Central memory CD4-positive, alpha-beta T cell (primary cell): ENCODE results near the gene FOXO1.

Source experiments
- DNase-seq: peaks from one replicate; pipeline ENCODE4 v3.0.0; 2022

Gene FOXO1

DNA sequence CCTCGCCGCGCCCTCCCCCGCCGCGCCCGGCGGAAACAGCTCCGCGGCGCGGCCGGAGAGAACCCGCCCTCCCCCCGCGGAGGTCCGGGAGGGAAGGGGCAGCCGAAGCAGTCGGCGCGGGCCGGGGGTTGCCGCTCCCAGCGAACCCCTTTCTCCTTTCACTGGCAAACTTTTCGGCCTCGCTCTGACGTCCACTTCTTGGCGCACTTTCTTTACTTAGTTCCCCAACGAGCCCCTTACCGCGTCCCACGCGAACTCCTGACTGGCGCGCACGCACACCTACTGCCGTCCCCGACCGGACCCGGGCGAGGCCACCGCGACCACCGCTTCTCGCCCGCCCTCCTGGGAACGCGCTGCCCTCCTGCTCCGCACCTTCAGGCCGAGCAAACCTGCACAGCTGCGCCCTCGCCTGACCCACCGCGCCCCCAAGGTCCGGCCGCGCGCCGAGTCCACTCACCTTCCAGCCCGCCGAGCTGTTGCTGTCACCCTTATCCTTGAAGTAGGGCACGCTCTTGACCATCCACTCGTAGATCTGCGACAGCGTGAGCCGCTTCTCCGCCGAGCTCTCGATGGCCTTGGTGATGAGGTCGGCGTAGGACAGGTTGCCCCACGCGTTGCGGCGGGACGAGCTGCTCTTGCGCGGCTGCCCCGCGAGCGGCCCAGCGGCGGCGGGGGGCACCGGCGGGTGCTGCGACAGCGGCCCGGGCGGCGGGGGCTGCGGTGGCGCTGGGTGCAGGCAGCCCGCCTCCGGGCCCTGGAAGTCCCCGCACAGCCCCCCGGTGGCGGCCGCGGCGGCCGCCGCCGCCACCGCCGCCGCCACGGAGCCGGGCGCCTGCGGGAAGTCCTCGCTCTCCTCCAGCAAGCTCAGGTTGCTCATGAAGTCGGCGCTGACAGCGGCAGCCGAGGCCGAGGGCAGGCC lies 1.1 kb downstream of the FOXO1 start:
- DNase-seq = peak; percentile 46

DNA sequence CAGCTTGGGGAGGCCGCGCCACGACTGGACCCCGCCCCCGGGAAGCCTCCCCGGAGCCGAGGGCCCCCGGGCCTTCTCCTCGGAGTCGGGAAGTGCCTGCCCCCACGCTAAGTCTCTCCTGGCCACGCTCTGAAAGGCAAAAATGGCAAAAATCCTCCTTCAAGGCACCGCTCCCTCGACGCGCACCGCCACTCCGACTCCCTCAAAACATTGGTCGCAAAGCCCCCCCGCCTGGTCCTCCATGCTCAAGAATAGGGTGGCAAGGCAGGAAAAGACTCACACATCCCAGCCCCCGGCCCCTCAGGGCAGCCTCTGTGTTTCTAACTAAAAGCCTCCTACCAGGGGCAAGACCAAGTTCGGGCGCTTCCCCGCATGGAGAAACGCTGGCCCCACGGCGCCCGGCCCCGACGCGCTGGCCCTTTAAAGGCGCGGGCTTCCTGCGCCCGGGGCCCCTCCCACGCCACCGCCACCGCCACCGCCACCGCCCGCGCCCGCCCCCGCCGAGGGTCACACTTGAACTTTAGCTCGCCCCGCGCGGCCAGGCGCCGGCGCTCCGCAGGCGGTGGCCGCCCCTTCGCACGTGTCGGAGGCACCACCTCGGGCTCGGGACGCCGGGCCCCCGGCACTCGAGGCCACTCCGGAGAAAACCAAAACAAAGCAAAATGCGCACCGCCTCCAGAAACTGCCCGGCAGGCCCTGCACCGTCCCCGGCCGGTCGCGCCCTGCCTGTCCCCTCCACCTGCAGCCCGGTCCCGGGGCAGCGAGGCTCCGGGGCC lies 1.9 kb downstream of the FOXO1 start:
- peak; percentile 50 for DNase-seq

DNA sequence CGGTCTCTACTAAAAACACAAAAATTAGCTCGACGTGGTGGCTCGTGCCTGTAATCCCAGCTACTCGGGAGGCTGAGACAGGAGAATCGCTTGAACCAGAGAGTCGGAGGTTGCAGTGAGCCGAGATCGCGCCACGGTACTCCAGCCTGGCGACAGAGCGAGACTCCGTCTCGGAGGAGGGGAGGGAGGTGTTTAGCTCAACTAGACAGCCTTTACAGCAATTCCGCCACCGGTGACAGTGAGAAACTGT lies 2.4 kb downstream of the FOXO1 start:
- peak; percentile 77 for DNase-seq

DNA sequence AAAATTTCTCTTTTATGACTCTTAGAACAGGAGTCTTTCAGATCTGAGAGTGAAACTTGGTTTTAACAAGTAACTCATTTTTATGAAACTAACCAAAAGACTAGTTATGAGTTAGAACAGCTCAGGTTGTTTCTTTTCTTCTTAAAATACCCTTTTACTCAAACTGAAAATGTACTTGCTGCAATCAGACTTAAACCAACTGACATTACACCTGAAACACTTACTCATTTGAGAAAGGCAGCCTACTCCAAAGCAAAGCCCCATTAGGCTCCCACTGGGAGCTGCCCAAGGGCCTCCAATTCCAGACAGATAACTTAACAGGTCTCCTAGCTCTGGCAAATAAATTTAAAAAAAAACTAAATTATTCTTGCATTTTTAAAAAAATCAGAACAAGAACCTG lies 3.6 kb downstream of the FOXO1 start:
- no peak for DNase-seq

DNA sequence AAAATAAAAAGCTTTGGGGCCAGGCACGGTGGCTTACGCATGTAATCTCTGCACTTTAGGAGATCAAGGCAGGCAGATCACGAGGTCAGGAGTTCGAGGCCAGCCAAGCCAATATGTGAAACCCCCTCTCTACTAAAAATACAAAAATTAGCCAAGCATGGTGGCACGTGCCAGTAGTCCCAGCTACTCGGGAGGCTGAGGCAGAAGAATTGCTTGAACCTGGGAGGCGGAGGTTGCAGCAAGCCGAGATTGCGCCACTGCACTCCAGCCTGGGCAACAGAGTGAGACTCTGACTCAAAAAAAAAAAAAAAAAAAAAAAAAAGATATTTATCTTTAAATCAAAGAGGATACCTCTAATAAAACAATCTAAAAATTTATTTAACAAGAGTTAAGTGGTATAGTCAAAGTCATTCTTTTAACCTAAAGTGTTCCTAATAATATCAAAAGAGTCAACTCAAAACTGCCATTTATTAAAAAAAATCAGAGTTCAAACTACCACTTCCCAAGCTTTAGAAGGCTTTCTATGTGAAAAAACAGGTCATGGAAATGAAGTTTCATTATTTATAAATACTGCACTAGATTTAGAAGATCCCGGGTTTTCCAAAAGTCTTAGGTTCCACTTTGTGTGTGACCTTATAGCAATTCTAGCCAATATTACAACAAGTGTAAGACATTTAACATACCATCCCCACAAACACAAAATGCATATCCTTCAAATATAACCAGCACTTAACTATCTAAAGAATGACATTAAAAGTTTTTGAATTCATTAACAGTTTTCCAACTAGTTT lies 4.4 kb downstream of the FOXO1 start:
- DNase-seq = no peak

DNA sequence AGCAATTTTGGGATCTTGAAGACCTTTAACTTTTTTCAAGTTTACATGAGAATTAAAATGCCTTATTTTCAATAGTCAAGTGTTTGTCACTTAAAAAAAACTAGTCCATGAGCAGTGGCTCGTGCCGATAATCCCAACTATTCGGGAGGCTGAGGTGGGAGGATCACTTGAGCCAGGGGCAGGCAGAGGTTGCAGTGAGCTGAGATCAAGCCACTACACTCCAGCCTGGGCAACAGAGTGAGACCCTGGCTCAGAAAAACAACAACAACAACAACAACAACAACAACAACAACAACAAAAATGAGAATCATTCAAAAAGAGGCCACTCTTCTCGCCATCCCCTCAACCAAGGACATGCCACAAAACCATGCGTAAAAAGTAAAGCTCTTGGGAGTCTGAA lies 5.7 kb downstream of the FOXO1 start:
- no peak for DNase-seq

DNA sequence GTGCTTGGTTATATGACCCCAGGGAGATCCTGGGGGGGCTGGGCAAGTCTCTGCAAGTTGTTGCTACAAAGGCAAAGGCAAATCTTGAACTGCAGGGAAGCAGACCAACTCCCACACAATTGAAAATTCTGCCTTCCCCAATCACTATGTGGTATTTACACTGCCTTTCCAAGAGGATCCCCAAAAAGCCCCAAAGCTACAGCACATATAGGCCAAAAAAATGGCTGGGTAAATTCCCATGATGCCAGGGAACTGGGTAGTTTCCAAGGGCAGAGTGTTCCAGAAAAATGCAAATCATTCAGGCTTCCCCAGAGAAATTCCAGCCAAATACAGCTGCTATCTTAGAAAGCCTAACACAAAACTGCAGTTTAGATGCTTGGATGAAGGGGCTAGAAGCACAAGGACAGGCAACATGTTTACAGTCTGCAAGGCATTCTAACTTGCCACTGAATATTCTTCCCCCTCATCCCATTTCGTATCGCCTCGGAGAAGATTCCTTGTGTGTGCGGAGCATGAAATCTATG lies 6.2 kb downstream of the FOXO1 start:
- no peak for DNase-seq

DNA sequence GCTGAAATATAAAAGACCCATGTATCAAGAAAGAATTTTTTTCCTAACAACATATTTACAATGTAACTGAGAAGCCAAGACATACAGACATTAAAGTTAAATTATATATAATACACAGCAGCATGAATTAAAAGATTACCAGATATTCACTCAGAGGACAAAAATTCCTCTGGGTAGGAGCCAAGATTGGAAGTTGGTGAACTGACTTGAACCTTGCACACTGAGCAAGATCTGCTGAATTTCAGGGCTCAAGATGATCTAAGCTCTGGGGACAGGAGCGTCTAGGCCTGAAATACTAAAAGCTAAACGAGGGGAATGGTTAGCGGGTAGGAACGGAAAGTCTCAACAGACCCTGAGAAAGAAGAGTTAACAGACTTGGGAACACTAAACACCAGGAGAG lies 8.5 kb downstream of the FOXO1 start:
- no peak for DNase-seq

DNA sequence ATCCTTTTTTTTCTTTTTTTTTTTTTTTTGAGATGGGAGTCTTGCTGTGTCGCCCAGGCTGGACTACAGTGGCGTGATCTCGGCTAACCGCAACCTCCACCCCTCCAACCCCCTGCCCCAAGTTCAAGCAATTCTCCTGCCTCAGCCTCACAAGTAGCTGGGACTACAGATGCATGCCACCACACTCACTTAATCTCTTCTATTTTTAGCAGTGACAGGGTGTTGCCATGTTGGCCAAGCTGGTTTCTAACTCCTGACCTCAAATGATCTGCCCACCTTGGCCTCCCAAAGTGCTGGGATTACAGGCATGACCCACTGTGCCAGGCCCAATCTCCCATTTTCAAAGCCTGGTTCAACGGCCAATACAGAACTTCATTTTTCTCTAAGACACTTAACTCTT lies 9.1 kb downstream of the FOXO1 start:
- no peak for DNase-seq

DNA sequence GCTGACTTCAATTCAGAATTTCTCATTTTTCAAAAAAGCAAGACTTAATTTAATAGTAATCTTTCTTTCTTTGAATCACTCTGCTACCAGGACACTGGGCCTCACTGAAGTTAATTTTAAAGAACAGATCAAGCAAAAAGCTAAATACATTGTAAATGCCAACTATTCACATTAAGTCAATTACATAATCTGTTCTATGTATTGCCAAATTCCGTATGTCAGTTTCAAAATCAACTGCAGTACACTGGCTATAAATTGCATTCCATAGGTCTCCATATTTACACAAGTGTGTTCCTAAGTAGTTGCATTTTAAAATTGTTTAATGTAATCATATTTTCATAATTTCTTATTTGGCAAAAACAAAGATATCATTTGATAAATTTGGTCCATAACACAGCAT lies 10.1 kb downstream of the FOXO1 start:
- DNase-seq = no peak

DNA sequence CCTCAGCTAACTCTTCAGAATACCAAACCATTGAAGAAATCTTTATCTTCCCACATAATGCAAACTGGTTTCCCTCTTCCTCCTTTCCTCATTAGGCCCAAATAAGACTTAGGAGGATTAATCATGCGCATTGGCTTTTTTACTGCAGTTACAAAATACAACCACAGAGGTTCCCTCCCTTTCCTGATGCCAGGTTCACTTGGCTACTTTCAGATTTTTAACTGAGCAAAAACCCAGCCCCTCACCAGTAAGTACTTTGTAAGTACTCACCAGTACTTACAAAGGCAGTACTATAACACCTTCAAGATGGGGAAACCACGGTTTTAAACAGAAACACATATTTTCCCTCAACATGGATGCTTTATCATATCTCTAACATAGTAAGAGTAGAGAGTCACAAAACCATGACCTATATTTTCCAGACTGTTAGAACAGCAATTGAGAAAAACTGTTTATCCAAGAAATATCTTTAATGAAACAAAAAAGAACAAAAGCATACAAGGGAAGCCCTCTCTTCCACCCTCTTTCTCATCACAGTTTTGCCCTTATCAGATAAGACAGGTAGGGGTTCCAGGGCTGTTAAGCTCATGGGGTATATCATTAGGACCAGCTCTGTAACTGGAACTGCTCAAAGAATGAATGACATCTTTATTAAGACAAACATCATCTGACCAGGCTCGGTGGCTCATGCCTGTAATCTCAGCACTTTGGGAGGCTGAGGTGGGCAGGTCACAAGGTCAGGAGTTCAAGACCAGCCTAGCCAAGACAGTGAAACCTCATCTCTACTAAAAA lies 12.7 kb downstream of the FOXO1 start:
- peak; percentile 23 for DNase-seq

DNA sequence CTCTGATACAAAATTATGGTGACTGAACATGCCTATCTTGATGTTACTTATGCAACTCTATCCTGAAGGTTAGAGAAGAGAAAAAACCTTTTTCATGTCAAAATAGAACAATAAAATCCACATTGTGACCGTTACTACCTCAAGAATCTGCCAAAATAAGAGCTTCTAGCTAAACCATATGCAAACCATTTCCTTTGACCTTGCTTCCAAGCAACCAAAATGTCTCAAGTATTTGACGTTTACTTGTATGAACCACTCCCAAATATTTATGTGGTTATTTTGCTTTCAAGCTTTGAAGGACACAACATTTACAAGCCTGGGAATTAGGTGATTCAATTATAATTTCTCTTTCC lies 13.9 kb downstream of the FOXO1 start:
- peak; percentile 20 for DNase-seq

DNA sequence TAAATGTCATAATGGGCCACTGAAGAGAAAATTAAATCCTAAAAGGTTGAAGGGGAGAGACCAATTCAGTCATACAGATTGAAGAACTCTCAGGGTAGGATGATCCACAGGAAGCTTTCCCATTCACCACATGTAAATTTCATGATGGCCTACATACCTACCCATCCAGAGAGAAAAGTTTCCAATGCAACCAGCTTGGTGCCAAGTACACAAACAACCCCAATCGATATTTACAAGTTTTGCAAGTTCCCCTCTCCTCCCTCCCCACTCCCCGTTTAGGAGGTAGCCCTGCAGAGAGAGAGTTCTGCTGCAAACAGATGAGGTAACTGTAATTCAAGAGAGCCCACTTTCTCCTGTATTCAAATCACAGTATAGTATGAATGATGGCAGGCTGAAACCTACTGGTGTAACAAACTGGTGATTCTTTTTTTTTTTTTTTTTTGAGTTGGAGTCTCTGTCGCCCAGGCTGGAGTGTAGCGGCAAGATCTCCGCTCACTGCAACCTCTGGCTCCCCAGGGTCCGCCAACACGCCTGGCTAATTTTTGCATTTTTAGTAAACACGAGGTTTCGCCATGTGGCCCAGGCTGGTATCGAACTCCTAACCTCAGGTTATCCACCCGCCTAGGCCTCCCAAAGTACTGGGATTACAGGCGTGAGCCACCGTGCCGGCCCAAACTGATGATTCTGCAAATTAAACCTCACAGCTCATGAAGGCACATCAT lies 14.4 kb downstream of the FOXO1 start:
- no peak for DNase-seq

DNA sequence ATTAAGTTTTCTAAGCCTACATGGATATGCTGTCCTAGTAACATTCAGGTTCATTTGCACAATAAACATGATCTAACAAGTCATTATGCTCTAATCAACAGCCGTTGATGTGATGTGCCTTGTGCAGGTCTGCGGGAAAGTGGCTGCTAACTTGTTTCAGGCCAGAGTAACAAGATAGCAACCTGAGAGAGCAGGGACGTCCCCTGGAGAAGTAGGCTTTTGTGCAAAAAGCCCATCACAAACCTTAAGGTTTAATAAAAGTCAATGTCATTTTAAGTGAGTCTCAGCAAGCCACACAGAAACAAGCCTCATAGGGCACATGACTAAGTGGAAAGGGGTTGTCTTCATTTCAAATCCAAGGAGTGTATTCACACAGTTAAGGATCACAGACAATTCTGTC lies 17.6 kb downstream of the FOXO1 start:
- no peak for DNase-seq

DNA sequence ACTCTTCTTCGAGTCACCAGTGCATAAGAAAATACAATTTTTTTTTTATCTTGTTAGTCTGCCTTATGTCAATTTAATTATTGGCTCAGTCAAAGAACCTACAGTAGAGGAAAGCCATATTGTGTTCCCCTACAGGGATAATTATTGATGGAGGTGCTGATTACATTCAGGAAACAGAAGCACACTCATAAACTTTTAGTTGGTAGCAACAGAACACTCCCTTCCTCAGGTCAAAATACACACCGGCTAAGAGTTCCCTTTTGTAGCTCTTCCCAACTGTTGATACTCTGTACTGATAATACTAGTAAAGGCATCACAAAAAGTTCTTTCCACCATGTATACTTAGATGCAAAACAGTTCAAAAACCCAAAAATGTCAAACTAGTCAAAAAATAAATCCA lies 18.4 kb downstream of the FOXO1 start:
- no peak for DNase-seq

DNA sequence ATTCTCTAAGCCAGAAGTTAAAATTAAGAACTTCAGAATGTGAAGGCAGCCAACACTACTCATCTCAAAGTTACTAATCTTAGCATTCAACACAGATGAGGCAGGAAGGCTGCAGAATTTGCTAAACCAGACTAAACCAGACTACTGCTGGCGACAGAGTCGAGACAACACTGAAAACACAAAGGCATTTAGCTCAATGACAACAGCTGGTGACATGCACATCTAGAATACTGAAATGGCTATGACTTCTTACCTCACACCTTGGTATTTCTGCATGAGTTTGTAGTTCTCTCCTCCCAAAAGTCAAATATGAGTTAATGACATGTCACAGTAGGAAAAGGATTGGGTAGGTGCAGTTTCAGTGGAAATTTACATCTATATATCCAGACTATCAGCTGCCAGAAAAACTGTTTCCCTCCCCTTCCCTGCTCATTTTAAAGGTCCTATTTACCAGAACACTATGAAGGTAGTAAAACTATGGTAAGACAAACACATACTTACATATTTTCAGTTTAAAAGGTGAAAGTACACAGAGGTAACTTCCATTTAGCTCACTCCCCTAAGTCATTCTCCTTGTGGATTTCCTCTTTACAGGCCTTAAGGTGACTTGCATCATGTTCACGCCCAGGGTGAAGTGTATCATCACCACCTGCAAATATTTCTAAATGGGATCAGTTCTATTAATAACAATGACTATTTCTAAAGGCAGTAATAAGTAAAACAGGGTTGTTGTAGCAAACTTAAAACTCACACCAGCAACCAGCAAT lies 21.4 kb downstream of the FOXO1 start:
- DNase-seq = no peak

DNA sequence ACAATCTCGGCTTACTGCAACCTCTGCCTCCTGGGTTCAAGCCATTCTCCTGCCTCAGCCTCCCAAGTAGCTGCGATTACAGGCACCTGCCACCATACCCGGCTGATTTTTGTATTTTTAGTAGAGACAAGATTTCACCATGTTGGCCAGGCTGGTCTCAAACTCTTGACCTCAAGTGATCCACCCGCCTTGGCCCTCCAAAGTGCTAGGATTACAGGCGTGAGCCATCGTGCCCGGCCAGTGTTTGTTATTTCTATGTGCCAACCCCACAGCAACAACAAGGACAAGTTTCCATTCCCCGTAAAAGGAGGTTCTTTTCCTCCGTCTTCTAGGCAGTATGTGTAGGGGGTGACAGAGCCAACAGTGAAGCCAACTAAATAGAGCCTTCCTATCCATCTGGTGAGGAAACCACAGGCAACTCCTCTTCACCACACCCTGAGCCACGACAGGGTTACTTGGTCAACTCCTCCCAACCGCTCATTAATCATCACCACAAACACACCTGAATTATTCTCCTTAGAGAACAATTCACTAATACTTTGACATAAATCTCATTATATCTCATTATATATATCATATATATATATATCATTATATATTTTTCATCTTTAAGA lies 25.5 kb downstream of the FOXO1 start:
- peak; percentile 33 for DNase-seq

DNA sequence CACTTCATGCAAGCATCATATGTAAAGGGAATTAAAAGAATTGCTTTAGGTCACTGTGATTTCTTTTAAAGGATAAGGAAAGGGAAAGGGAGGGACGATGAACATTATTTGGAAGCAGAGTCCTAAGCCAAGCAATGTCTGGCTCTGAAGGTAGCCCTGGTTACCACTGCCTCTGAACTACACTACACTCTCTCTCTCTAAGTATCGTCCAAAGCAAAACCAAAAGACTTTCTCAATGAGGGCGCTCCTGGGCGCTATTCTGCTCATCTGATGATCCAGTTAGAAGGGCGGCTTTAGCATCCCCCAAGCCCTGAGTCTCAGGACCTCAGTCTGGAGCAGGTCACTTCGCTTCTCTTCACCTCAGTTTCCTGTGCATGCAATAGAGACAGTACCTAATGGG lies 26.2 kb downstream of the FOXO1 start:
- DNase-seq = no peak

DNA sequence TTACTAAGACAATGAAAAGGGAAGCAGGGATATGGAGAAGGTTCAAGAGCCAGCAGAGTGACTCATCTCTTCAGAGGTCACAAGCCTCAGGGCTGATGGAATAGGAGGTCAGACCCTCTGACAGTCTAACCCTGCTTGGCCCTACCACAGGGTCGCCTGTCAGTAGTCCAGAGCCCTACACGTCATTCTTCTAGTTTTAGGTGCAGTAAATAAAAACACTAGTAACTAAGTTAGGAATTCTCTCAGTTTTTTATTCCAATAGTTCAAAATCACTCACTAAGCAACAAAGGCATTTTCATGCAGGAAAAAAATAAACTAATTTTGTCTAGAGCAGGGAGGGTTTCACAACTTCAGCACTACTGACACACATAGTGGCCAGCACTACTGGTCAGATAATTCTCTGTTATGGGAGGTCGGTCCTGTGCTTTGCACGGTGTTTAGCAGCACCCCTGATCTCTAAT lies 27.2 kb downstream of the FOXO1 start:
- no peak for DNase-seq

DNA sequence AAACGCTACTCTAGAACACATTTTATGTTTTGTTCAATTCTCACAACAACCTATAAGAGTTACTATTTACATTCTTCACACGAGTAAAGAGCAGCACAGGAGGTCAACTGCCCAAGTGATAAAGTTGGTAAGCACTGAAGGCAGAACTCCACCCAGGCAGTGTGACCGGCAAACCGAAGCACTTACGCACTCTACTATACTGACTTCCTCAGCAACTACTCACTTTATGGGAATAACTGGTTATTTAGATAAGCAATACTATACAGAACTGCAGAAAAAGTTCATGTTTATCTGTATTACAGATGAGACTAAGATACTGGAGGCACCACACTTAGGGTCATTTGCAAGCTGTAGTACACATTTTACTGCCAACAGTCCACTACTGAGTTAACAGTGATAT lies 28.8 kb downstream of the FOXO1 start:
- no peak for DNase-seq
